Psoas muscle (tissue), 8 donors: ENCODE results near the gene ABCC9. TPM values are rescaled to one million over a fixed set of nuclear protein-coding genes. Genes with fewer than 3 reads are reported as not detected.

Experiments used
- ATAC-seq, 4 donors: fragments of 200-7000 bp; cut with Tn5 transposase; one replicate each; pipeline ENCODE4 v1.9.1; 2020; ENCODE audit warnings: moderate library complexity in 3 of 4, mild to moderate bottlenecking in 2 of 4
- DNase-seq, 2 donors: peaks; one replicate each; pipeline ENCODE4 v3.0.0-alpha.2; 2020
- H3K27ac ChIP-seq: fragments of 200-600 bp; one replicate; pipeline ENCODE4 v1.8.0; 2022
- H3K27me3 ChIP-seq, 3 donors: fragments of 200-600 bp in 1 of 3; one replicate each; pipeline versions ENCODE4 v1.6.1 to v1.8.0; 2013 to 2022; ENCODE audit warnings: low read length in 2 of 3, mild to moderate bottlenecking in 2 of 3, moderate library complexity in 1 of 3; ENCODE audit not compliant: insufficient read depth in 3 of 3
- H3K36me3 ChIP-seq, 2 donors: fragments of 200-600 bp in 1 of 2; one replicate each; pipeline versions ENCODE4 v1.6.1 to v1.8.0; 2013 to 2022; ENCODE audit warnings: low read depth in 1 of 2, mild to moderate bottlenecking in 1 of 2, moderate library complexity in 1 of 2; ENCODE audit not compliant: insufficient read depth in 1 of 2
- H3K4me1 ChIP-seq: fragments of 200-600 bp; one replicate; pipeline ENCODE4 v1.8.0; 2022
- H3K4me3 ChIP-seq: fragments of 200-600 bp; one replicate; pipeline ENCODE4 v1.8.0; 2022; ENCODE audit warnings: mild to moderate bottlenecking
- H3K9me3 ChIP-seq: fragments of 200-600 bp; one replicate; pipeline ENCODE4 v1.8.0; 2022
- CTCF ChIP-seq: fragments of 200-600 bp; IDR thresholded peaks from one replicate; pipeline ENCODE4 v1.8.0; 2022; ENCODE audit warnings: antibody characterized with exemption
- WGBS, 3 donors: extraction: QIAGEN DNeasy Blood & Tissue Kit; methylation state at CpG; one replicate each; pipeline versions ENCODE4 v1.1.6 to v1.1.7; 2013; 5-methylcytosine and 5-hydroxymethylcytosine counted together
- intact Hi-C, 2 donors: fragments of 100-400 bp; cut with DNase I; formaldehyde crosslinking; loops; one replicate each; pipeline versions ENCODE4 v1.11.0 to v1.14.2; 2022
- polyA plus RNA-seq, 3 donors: library from polyadenylated mRNA; stranded (reverse); fragments of 200-250 nt; gene quantifications; one replicate each; pipeline ENCODE4 v1.2.3, GENCODE V29; 2013
- total RNA-seq, 4 donors: library from RNA; stranded (reverse); fragmentation: NEBNext Ultra II Directional in 2 of 4; extraction: Animal tissue kit (Norgen Biotek cat#: 25700) in 2 of 4; gene quantifications; one replicate each; pipeline versions ENCODE4 v1.2.1 to v1.2.4, GENCODE V29; 2021 to 2023
- donor health status: healthy with polysubstance abuse.
- donor health status: DM: no; HTN: no; CAD: no; lungs with moderate emphysema.
- donor health status: Bipolar disorder and iron deficiency.
- donor health status: healthy.
- donor health status: DM: yes; HTN: yes; CAD: no.
- donor health status: DM: no; HTN: no; CAD: no.
- donor health status: DM: no; HTN: no; CAD: no.
- donor health status: DM: yes; HTN: yes; CAD: no.

ABCC9 gene
- total and polyA plus RNA-seq, 7 donors: 4.5 to 94.9 (median 52.7) TPM

GRCh38 chr12:21852251-21852650, 89.0 kb downstream of the ABCC9 start:
- intact Hi-C loops: no loop called here
- DNase-seq (no peak), ATAC-seq (no peak)
- 89 to 92% (median 90%) methylated on average over 5 of the region's 5 CpGs for WGBS, 3 donors
- H3K4me3 ChIP-seq: no peak overlapping the region
- H3K9me3 ChIP-seq: no peaks in the 10 kb centered on the region
- no peak overlapping the region for H3K27ac ChIP-seq
- peaks cover 0 to 75% of the 10 kb centered on the region in 2 donors for H3K36me3 ChIP-seq
- TF ChIP-seq CTCF: no peak
- peaks cover 3% of the 10 kb centered on the region for H3K4me1 ChIP-seq
- H3K27me3 ChIP-seq: no peaks in the 10 kb centered on the region

- TF ChIP-seq CTCF: no peak
- intact Hi-C loops: no loop called here
- H3K9me3 ChIP-seq: no peaks in the 10 kb centered on the region
- DNase-seq (no peak), ATAC-seq (no peak)
- no peak overlapping the region for H3K27ac ChIP-seq
- H3K36me3 ChIP-seq: peaks cover 0 to 76% of the 10 kb centered on the region in 2 donors
- no peaks in the 10 kb centered on the region for H3K27me3 ChIP-seq
- H3K4me1 ChIP-seq: peaks cover 3% of the 10 kb centered on the region
- WGBS, 3 donors: 81 to 85% (median 82%) methylated on average over 1 of the region's 1 CpG
- H3K4me3 ChIP-seq: no peak overlapping the region
Observed at GRCh38 chr12:21851151-21851550, 90.1 kb downstream of the ABCC9 start.

- TF ChIP-seq CTCF: no peak
- peak in 2 of 4 donors; percentile 21 to 30 for ATAC-seq
- Histone ChIP-seq H3K27me3 (no peaks in the 10 kb centered on the region), H3K9me3 (no peaks in the 10 kb centered on the region), H3K4me1 (peaks cover 3% of the 10 kb centered on the region), H3K36me3 (peaks cover 0 to 75% of the 10 kb centered on the region in 2 donors), H3K4me3 (no peak overlapping the region), H3K27ac (no peak overlapping the region)
- intact Hi-C loops: no loop called here
- no peak for DNase-seq
- WGBS, 3 donors: 56 to 65% (median 65%) methylated on average over 4 of the region's 4 CpGs
Observed at GRCh38 chr12:21850419-21850818, 90.8 kb downstream of the ABCC9 start.

- 17 to 39% (median 18%) methylated on average over 2 of the region's 2 CpGs for WGBS, 3 donors
- Histone ChIP-seq H3K9me3 (no peaks in the 10 kb centered on the region), H3K27me3 (no peaks in the 10 kb centered on the region), H3K4me1 (peaks cover 3% of the 10 kb centered on the region), H3K27ac (no peak overlapping the region), H3K36me3 (peaks cover under 1 to 78% of the 10 kb centered on the region in 2 donors), H3K4me3 (no peak overlapping the region)
- no peak for TF ChIP-seq CTCF
- peak; percentile 50 to 88 (median 69) for ATAC-seq
- intact Hi-C loops: no loop called here
- no peak for DNase-seq
Observed at GRCh38 chr12:21849878-21850277, 91.3 kb downstream of the ABCC9 start.

- Histone ChIP-seq H3K27ac (no peak overlapping the region), H3K27me3 (no peaks in the 10 kb centered on the region), H3K4me1 (peaks cover 3% of the 10 kb centered on the region), H3K4me3 (no peak overlapping the region), H3K9me3 (no peaks in the 10 kb centered on the region), H3K36me3 (peaks cover 4 to 80% of the 10 kb centered on the region in 2 donors)
- DNase-seq (no peak), ATAC-seq (no peak)
- no peak for TF ChIP-seq CTCF
- 90 to 93% (median 92%) methylated on average over 5 of the region's 5 CpGs for WGBS, 3 donors
- intact Hi-C loops: no loop called here
Observed at GRCh38 chr12:21848192-21848591, 93.0 kb downstream of the ABCC9 start.
